Breast epithelium (tissue), 4 donors: ENCODE data around the gene RNF130. TPM values are rescaled to one million over a fixed set of nuclear protein-coding genes. Genes with fewer than 3 reads are reported as not detected.

Experiments
- DNase-seq, 2 donors: peaks; one replicate each; pipeline ENCODE4 v3.0.0-alpha.2; 2019; ENCODE audit warnings: low spot score in 2 of 2
- H3K27ac ChIP-seq, 2 donors: fragments of 200-600 bp; sonication (generic) in 1 of 2; one replicate each; pipeline ENCODE4 v1.5.1; 2016 to 2019; ENCODE audit warnings: mild to moderate bottlenecking in 1 of 2
- H3K27me3 ChIP-seq, 2 donors: fragments of 200-600 bp; sonication (generic) in 1 of 2; one replicate each; pipeline versions ENCODE4 v1.5.1 to v1.6.0; 2017 to 2019; ENCODE audit warnings: control low read depth in 1 of 2, mild to moderate bottlenecking in 1 of 2
- H3K36me3 ChIP-seq: fragments of 200-600 bp; one replicate; pipeline ENCODE4 v1.5.1; 2019
- H3K4me1 ChIP-seq, 2 donors: fragments of 200-600 bp; sonication (generic); one replicate each; pipeline ENCODE4 v1.5.1; 2016 to 2019; ENCODE audit warnings: control low read depth in 1 of 2
- H3K4me3 ChIP-seq, 3 donors: fragments of 200-600 bp; sonication (generic); 1 replicate in 2 of 3; 2 replicates in 1 of 3; pipeline ENCODE4 v1.5.1; 2016 to 2019; ENCODE audit warnings: mild to moderate bottlenecking in 3 of 3, moderate library complexity in 2 of 3
- H3K9me3 ChIP-seq, 2 donors: fragments of 200-600 bp; sonication (generic) in 1 of 2; one replicate each; pipeline ENCODE4 v1.5.1; 2016 to 2019; ENCODE audit warnings: control low read depth in 1 of 2
- POLR2A ChIP-seq: fragments of 450-650 bp; IDR thresholded peaks from one replicate; pipeline ENCODE4 v1.6.1; 2016; ENCODE audit warnings: antibody characterized with exemption, mild to moderate bottlenecking, moderate library complexity
- POLR2AphosphoS5 ChIP-seq, 3 donors: sonication (generic); formaldehyde crosslinking; IDR thresholded peaks; one replicate each; pipeline ENCODE4 v1.6.1; 2017; ENCODE audit warnings: antibody characterized with exemption in 3 of 3
- intact Hi-C: fragments of 100-400 bp; cut with DNase I; formaldehyde crosslinking; loops from one replicate; pipeline ENCODE4 v1.15.1; 2023; ENCODE audit warnings: low total_unique reads
- total RNA-seq, 3 donors: library from RNA; depleted of rRNA; stranded (reverse); fragments of >200 nt; gene quantifications; one replicate each; pipeline ENCODE4 v1.1.0, GENCODE V29; 2016
- TF ChIP-seq, protein P1 (sequence below), 3 donors: fragments of 450-650 bp; IDR thresholded peaks; one replicate each; pipeline ENCODE4 v1.5.1; 2016 to 2017; ENCODE audit warnings: antibody characterized with exemption in 3 of 3, mild to moderate bottlenecking in 3 of 3, moderate library complexity in 3 of 3

RNF130 gene
- total RNA-seq, 3 donors from 2014 or later, result 114 to 267 (median 143) TPM

DNA sequence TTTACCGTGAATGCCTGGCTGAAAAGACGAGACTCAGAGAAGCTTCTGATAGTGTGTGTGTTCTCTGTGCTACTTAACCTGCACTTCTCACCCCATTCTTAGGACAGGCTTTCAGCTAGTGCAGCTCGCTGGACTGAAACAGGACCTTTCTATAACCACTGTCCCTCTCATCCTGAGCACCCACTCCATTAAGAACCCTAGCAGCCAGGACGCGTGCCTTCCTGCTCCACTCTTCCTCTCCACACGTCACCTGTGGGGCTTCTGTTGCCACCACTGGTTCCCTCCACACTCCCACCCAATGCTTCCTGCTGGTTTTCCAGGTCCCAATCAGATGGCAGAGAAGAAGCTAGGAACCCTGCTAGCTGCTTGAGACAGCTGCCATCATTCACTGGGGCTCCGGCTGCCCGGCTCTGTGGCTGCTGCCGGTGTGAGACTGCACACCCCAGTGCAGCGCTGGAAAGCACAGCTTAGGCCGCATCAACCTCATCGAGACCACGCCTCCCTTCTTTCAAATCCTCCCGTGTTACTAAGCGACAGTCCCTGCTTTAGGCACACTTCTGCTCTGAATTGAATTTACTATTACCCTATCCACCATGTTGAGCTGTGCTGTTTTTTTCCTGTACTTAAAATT lies 44.0 kb downstream of the RNF130 start:
- Histone ChIP-seq H3K36me3 (no peaks in the 10 kb centered on the region), H3K9me3 (no peaks in the 10 kb centered on the region), H3K27ac (no peak overlapping the region), H3K27me3 (no peaks in the 10 kb centered on the region), H3K4me1 (no peaks in the 10 kb centered on the region), H3K4me3 (no peak overlapping the region)
- TF ChIP-seq POLR2A, result no peak
- TF ChIP-seq, protein P1, sequence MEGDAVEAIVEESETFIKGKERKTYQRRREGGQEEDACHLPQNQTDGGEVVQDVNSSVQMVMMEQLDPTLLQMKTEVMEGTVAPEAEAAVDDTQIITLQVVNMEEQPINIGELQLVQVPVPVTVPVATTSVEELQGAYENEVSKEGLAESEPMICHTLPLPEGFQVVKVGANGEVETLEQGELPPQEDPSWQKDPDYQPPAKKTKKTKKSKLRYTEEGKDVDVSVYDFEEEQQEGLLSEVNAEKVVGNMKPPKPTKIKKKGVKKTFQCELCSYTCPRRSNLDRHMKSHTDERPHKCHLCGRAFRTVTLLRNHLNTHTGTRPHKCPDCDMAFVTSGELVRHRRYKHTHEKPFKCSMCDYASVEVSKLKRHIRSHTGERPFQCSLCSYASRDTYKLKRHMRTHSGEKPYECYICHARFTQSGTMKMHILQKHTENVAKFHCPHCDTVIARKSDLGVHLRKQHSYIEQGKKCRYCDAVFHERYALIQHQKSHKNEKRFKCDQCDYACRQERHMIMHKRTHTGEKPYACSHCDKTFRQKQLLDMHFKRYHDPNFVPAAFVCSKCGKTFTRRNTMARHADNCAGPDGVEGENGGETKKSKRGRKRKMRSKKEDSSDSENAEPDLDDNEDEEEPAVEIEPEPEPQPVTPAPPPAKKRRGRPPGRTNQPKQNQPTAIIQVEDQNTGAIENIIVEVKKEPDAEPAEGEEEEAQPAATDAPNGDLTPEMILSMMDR (IDR thresholded peaks at IDR 0.05), result no peak
- TF ChIP-seq POLR2AphosphoS5 (IDR thresholded peaks at IDR 0.05), result no peak
- intact Hi-C loops, result no loop called here
- DNase-seq, result no peak

DNA sequence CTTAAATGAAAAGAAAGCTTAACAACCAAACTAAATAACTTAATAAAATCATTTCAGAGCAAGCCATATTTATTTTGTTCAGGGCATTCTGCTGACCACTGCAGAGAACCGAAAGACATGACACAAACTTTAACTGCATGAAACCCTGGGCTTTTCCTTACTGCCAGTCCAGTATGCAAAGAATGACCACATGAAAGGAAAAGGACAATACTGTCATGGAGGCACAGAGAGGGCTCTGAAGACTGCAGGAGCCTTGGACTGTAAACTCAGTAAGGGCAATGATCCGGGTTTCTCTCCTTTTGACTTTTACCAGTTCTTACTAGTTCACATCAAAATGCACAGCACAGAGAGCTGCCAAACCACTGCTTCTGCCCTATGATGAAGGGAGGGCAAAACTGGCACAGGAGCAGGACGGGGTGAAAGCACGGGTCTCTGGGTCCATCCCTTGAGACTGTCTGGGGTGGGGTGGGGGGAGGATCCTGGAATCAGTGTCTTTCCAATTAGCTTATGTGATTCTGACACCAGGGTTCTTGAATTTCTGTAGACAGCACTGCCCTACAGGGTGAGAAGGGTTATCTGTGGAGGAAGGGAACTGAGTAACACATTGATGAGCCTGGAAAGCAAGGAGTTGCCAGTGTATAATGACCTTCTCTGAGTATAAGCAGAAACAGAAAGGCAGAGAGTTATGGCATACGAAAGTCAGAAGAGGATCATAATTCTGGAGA lies 44.7 kb downstream of the RNF130 start:
- H3K9me3 ChIP-seq, result no peaks in the 10 kb centered on the region
- H3K27me3 ChIP-seq, result no peaks in the 10 kb centered on the region
- TF ChIP-seq POLR2AphosphoS5 (IDR thresholded peaks at IDR 0.05) (no peak), POLR2A (no peak)
- TF ChIP-seq, protein P1 (IDR thresholded peaks at IDR 0.05), result no peak
- no peak for DNase-seq
- H3K4me3 ChIP-seq, result no peak overlapping the region
- H3K27ac ChIP-seq, result peak overlapping the region in 1 of 2 donors; percentile 7
- intact Hi-C loops, result no loop called here
- no peaks in the 10 kb centered on the region for H3K4me1 ChIP-seq
- no peaks in the 10 kb centered on the region for H3K36me3 ChIP-seq

DNA sequence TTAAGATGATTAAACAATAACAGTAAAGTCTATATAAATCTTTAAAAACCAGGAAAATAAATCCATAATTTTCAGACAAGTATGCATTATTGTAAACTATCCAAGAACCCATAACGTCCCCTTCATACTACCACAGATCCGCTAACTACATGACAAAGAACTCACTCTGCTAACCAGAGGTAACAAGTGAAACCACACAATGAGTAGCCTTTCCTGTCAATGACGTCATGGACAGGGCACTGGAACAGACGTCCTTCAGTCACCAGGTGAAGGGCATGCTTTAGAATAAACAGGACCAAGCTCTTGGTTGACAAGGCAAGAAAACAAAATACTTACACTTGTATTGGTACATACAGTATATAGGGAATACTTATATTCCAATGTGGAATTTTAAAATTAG lies 45.2 kb downstream of the RNF130 start:
- TF ChIP-seq POLR2A (no peak), POLR2AphosphoS5 (IDR thresholded peaks at IDR 0.05) (no peak)
- TF ChIP-seq, protein P1 (IDR thresholded peaks at IDR 0.05), result no peak
- DNase-seq, result peak in 1 of 2 donors; percentile 39
- H3K4me1 ChIP-seq, result no peaks in the 10 kb centered on the region
- H3K36me3 ChIP-seq, result no peaks in the 10 kb centered on the region
- no peaks in the 10 kb centered on the region for H3K27me3 ChIP-seq
- intact Hi-C loops, result no loop called here
- H3K9me3 ChIP-seq, result no peaks in the 10 kb centered on the region
- H3K27ac ChIP-seq, result peak overlapping the region in 1 of 2 donors; percentile 7
- no peak overlapping the region for H3K4me3 ChIP-seq

DNA sequence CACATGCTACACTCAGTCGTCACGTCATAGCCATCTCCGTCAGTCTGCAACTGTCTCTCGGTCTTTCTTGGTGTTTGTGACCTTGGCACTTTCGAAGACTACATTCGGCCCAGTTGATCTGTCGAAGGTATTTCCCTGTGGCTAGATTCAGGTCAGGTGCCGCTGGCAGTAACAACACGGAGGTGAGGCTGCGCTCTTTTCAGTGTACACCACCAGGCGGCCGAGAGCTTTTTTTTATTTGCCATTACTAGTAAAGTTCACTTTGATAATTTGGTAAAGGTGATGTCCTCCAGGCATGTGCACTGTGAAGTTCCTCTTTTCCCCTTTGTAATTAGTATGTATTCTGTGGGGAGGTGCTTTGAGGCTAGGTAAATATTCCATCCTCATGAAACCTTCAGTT lies 49.7 kb downstream of the RNF130 start:
- Histone ChIP-seq H3K4me1 (no peaks in the 10 kb centered on the region), H3K27me3 (no peaks in the 10 kb centered on the region), H3K36me3 (no peaks in the 10 kb centered on the region), H3K9me3 (no peaks in the 10 kb centered on the region), H3K27ac (no peak overlapping the region), H3K4me3 (no peak overlapping the region)
- no peak for TF ChIP-seq POLR2AphosphoS5 (IDR thresholded peaks at IDR 0.05)
- TF ChIP-seq, protein P1 (IDR thresholded peaks at IDR 0.05), result no peak
- TF ChIP-seq POLR2A, result no peak
- intact Hi-C loops, result no loop called here
- DNase-seq, result no peak

DNA sequence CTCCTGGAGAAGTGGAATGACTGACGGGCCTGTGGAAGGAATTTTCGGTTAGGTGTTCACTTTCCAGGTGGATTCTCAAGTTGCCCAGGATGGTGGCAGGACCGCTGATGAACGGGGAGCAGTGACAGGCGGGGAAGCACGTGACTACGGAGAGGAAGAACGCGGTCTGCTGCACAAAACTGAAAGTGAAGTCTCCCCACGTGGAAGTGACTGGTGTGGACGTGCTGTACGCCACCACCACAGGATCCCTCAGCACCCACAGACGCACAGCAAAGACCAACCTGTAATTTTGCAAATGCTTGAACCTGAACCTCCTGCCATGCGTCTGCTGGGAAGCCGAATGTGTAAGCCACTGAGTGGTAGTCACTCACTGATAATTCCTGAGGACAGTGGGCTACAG lies 51.4 kb downstream of the RNF130 start:
- H3K27me3 ChIP-seq, result no peaks in the 10 kb centered on the region
- no peaks in the 10 kb centered on the region for H3K4me1 ChIP-seq
- H3K36me3 ChIP-seq, result no peaks in the 10 kb centered on the region
- no peak for DNase-seq
- TF ChIP-seq POLR2A (no peak), POLR2AphosphoS5 (IDR thresholded peaks at IDR 0.05) (no peak)
- H3K27ac ChIP-seq, result no peak overlapping the region
- no peaks in the 10 kb centered on the region for H3K9me3 ChIP-seq
- intact Hi-C loops, result no loop called here
- no peak overlapping the region for H3K4me3 ChIP-seq
